Measurements from ENCODE around the gene TREML4. TPM values are rescaled to one million over a fixed set of nuclear protein-coding genes. Genes with fewer than 3 reads are reported as not detected.
"Not testable (repeated sequence)": the region's sequence is repeated elsewhere in the genome, so short reads cannot be mapped to it uniquely, and the experiment has no call there.

The TREML4 gene
- total RNA-seq, 3 donors from 2014 or later (not counting 1 experiment from before 2014, with no cell fraction given), result 0.21 to 2.1 (median 0.32) TPM

DNA sequence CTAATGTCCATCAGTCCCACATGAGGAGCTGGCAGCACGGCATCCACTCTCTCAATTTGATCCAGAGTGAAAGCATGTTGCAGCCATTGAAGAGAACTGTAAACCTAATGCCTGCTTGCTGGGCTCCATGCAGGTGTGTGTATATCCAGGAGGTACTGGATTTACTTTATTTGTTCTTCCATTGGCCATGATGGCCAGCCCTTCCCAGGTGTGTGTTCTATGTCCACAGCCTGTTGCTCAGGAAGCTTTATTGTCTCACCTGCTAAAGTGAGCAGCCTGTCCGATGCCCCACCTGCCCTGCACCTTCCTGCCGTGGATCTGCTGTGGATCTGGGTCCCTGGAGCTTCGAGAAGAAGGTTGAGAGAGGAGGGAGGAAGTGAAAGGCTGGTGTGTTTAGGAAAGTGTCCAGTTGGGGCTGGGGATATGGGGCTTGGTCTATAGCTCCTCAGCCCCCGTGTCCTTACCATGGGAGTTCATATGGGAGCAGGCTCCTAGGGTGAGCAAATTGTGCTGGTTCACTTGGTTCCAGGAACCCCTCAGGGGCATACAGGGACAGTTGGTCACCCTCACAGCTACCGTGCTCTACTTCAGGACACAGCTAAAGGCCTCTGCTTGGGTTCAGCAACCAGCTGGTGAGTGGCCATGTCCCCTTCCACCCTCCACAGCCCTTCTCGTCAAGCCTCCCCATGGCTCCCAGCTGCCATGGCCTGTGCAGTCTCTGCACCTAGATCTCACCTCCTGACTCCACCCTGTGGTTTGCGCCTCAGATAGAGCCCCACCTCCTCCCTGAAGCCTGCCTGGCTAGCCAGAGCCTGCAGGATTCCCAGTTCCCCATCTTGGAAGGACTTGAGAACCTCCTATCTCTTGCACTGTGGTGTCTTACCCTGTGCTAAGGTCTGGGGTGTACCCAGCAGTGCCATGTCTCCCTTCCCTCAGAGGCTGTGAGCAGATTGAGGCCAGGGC is 39.9 kb upstream of the TREML4 start:
- TF ChIP-seq, protein P1, sequence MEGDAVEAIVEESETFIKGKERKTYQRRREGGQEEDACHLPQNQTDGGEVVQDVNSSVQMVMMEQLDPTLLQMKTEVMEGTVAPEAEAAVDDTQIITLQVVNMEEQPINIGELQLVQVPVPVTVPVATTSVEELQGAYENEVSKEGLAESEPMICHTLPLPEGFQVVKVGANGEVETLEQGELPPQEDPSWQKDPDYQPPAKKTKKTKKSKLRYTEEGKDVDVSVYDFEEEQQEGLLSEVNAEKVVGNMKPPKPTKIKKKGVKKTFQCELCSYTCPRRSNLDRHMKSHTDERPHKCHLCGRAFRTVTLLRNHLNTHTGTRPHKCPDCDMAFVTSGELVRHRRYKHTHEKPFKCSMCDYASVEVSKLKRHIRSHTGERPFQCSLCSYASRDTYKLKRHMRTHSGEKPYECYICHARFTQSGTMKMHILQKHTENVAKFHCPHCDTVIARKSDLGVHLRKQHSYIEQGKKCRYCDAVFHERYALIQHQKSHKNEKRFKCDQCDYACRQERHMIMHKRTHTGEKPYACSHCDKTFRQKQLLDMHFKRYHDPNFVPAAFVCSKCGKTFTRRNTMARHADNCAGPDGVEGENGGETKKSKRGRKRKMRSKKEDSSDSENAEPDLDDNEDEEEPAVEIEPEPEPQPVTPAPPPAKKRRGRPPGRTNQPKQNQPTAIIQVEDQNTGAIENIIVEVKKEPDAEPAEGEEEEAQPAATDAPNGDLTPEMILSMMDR (IDR thresholded peaks at IDR 0.05), result no peak
- peaks cover 0 to 2% of the 10 kb centered on the region in 2 donors for H3K9me3 Mint-ChIP-seq
- Histone ChIP-seq H3K36me3 (ENCODE audit: control insufficient read depth, insufficient read depth, low read length) (no peaks in the 10 kb centered on the region), H3K27me3 (ENCODE audit: control insufficient read depth, insufficient read depth, low read length) (no peaks in the 10 kb centered on the region), H3K4me3 (ENCODE audit: low read length) (no peak overlapping the region), H3K4me1 (ENCODE audit: control insufficient read depth, insufficient read depth, low read length) (peaks cover 28% of the 10 kb centered on the region), H3K9me3 (ENCODE audit: control insufficient read depth, insufficient read depth, low read length) (peaks cover 8% of the 10 kb centered on the region), H3K27ac (ENCODE audit: low read length) (no peak overlapping the region)
- 87% methylated on average over 8 of the region's 8 CpGs for WGBS (ENCODE audit: insufficient coverage)
- peaks cover 23 to 35% of the 10 kb centered on the region in 2 donors for H3K4me1 Mint-ChIP-seq
- intact Hi-C loops (cut with micrococcal nuclease), result no loop called here
- DNase-seq (no peak), ATAC-seq (no peak)
- no peaks in the 10 kb centered on the region for H3K36me3 Mint-ChIP-seq
- H3K27ac Mint-ChIP-seq, result no peak overlapping the region
- no peak overlapping the region for H3K4me3 Mint-ChIP-seq
- H3K27me3 Mint-ChIP-seq (ENCODE audit: low read depth in 2 of 2), result no peaks in the 10 kb centered on the region

DNA sequence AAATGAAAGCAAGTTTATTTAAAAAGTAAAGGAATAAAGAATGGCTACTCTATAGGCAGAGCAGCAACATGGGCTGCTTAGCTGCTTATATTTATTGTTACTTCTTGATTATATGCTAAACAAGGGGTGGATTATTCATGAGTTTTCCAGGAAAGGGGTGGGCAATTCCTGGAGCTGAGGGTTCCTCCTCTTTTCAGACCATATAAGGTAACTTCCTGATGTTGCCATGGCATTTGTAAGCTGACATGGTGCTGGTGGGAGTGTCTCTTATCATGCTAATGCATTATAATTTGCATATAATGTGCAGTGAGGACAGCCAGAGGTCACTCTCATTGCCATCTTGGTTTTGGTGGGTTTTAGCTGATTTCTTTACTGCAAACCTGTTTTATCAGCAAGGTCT is 39.1 kb upstream of the TREML4 start:
- ATAC-seq; intact Hi-C loops (cut with micrococcal nuclease): not testable (repeated sequence)

DNA sequence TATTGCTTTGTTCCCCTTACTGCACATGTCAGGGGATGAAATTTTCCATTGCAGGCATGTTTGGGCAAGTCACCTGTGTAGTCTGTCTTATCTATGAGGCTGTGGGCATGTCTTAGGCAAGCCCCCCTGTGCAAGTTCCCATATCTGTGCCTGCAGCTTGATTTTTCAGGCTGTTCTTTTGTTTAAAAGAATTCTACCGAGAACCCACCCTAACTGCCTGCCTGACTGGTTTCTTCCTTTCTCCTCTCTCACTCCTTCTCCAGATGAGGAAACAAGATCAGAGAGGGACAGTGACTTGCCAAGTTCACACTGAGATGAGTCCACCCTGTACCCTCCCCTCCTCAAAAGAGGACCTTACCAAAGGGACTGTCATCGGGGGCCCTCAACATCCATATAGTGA is 38.2 kb upstream of the TREML4 start:
- Mint-ChIP-seq H3K4me1 (peaks cover 23 to 41% of the 10 kb centered on the region in 2 donors), H3K4me3 (no peak overlapping the region), H3K27me3 (ENCODE audit: low read depth in 2 of 2) (no peaks in the 10 kb centered on the region), H3K27ac (no peak overlapping the region), H3K36me3 (no peaks in the 10 kb centered on the region), H3K9me3 (peaks cover 0 to 2% of the 10 kb centered on the region in 2 donors)
- Histone ChIP-seq H3K9me3 (ENCODE audit: control insufficient read depth, insufficient read depth, low read length) (peaks cover 8% of the 10 kb centered on the region), H3K27me3 (ENCODE audit: control insufficient read depth, insufficient read depth, low read length) (no peaks in the 10 kb centered on the region), H3K36me3 (ENCODE audit: control insufficient read depth, insufficient read depth, low read length) (no peaks in the 10 kb centered on the region), H3K4me3 (ENCODE audit: low read length) (no peak overlapping the region), H3K4me1 (ENCODE audit: control insufficient read depth, insufficient read depth, low read length) (peaks cover 28% of the 10 kb centered on the region), H3K27ac (ENCODE audit: low read length) (no peak overlapping the region)
- intact Hi-C loops (cut with micrococcal nuclease), result no loop called here
- DNase-seq, result no peak
- ATAC-seq, result no peak
- TF ChIP-seq, protein P1 (IDR thresholded peaks at IDR 0.05), result no peak
- WGBS (ENCODE audit: insufficient coverage), result 87% methylated on average over 1 of the region's 2 CpGs

More for the DNA sequence above, 39.1 kb upstream of the TREML4 start:
- not testable (repeated sequence) for H3K4me3 ChIP-seq (ENCODE audit: low read length); H3K4me3 Mint-ChIP-seq; H3K27me3 ChIP-seq (ENCODE audit: control insufficient read depth, insufficient read depth, low read length); H3K27me3 Mint-ChIP-seq (ENCODE audit: low read depth in 2 of 2); H3K9me3 ChIP-seq (ENCODE audit: control insufficient read depth, insufficient read depth, low read length); H3K27ac ChIP-seq (ENCODE audit: low read length); H3K9me3 Mint-ChIP-seq; H3K27ac Mint-ChIP-seq; H3K36me3 ChIP-seq (ENCODE audit: control insufficient read depth, insufficient read depth, low read length); DNase-seq; H3K36me3 Mint-ChIP-seq
- H3K4me1 Mint-ChIP-seq, result peaks cover 23 to 41% of the 10 kb centered on the region in 2 donors
- H3K4me1 ChIP-seq (ENCODE audit: control insufficient read depth, insufficient read depth, low read length), result peaks cover 28% of the 10 kb centered on the region

DNA sequence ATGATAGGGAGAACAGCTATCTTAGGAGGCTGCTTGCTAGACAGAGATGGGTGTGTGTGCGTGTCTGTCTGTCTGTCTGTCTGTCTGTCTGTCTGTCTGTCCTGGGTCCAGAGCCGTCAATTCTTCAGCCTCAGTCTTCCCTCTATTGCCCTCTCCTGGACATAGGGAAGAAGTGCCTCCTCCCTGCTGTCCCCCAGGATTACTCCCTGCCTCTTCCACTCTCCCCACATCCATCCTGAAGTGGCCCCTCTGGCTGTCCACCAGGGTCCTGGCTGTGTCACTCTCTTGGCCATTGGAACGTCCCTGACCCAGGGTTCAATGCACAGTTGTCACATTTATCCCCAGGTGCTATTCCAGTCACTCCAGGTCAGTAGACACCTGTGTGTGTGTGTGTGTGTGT is 37.4 kb upstream of the TREML4 start:
- 74% methylated on average over 3 of the region's 3 CpGs for WGBS (ENCODE audit: insufficient coverage)
- intact Hi-C loops (cut with micrococcal nuclease), result loop anchor here (1.0 kb wide), 1 partner anchor 128 kb away; no protein-coding TSS in a partner anchor
- peaks cover 23 to 41% of the 10 kb centered on the region in 2 donors for H3K4me1 Mint-ChIP-seq
- Histone ChIP-seq H3K4me3 (ENCODE audit: low read length) (no peak overlapping the region), H3K9me3 (ENCODE audit: control insufficient read depth, insufficient read depth, low read length) (peaks cover 8% of the 10 kb centered on the region), H3K27ac (ENCODE audit: low read length) (no peak overlapping the region), H3K36me3 (ENCODE audit: control insufficient read depth, insufficient read depth, low read length) (no peaks in the 10 kb centered on the region), H3K27me3 (ENCODE audit: control insufficient read depth, insufficient read depth, low read length) (no peaks in the 10 kb centered on the region), H3K4me1 (ENCODE audit: control insufficient read depth, insufficient read depth, low read length) (peaks cover 25% of the 10 kb centered on the region)
- H3K9me3 Mint-ChIP-seq, result peaks cover 0 to 2% of the 10 kb centered on the region in 2 donors
- ATAC-seq (no peak), DNase-seq (no peak)
- H3K4me3 Mint-ChIP-seq, result no peak overlapping the region
- H3K27me3 Mint-ChIP-seq (ENCODE audit: low read depth in 2 of 2), result no peaks in the 10 kb centered on the region
- TF ChIP-seq, protein P1 (IDR thresholded peaks at IDR 0.05), result no peak
- no peaks in the 10 kb centered on the region for H3K36me3 Mint-ChIP-seq
- no peak overlapping the region for H3K27ac Mint-ChIP-seq
